DOHH2 (cell line): ENCODE results near the gene VSIR.

Experiments
- CTCF ChIP-seq: fragments of 200-600 bp; sonication (generic); IDR thresholded peaks from one replicate; pipeline ENCODE4 v1.5.1; 2014; ENCODE audit warnings: antibody characterized with exemption, mild to moderate bottlenecking, low read depth, low read length; ENCODE audit not compliant: poor library complexity, severe bottlenecking
- EZH2phosphoT487 ChIP-seq: fragments of 200-600 bp; sonication (generic); IDR thresholded peaks from 2 replicates; pipeline ENCODE4 v1.6.1; 2017; ENCODE audit warnings: borderline replicate concordance, mild to moderate bottlenecking, antibody characterized with exemption, low read length, moderate library complexity, mixed read lengths

GRCh38 chr10:71799608-71800453, 26.5 kb upstream of the VSIR start:
- no peak for TF ChIP-seq CTCF
- no peak for TF ChIP-seq EZH2phosphoT487
